ENCODE results near the gene PWWP2B. TPM values are rescaled to one million over a fixed set of nuclear protein-coding genes. Genes with fewer than 3 reads are reported as not detected.

The PWWP2B gene
- total and polyA plus RNA-seq, 2 experiments from 2014 or later, result 2.3 to 12.8 TPM

GRCh38 chr10:132425029-132425756, 28.2 kb downstream of the PWWP2B start (continued):
- TF ChIP-seq REST (IDR thresholded peaks at IDR 0.05; ENCODE audit: unreplicated experiment) (no peak), STAT1 (IDR thresholded peaks at IDR 0.05; ENCODE audit: unreplicated experiment) (no peak), ETS1 (IDR thresholded peaks at IDR 0.05) (no peak), NANOG (IDR thresholded peaks at IDR 0.05; ENCODE audit: borderline replicate concordance) (no peak)

DNA sequence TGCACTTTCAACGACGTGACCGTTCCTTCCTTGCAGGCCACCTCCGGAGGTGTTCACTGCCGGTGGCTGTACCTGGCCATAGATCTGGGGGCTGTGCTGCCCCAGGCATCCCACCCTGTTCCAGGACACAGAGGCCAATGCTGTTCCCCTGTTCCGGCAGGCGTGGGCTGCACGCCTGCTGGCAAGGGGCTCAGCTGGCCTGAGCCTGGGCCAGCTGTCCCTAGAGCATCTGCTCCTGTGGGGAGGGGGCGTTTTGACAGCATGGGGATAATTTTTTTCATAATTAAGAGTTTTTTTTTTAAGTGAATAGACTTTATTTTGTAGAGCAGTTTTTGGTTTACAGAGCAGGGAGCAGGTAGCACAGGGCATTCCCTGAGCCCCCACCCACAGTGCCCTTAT, 28.8 kb downstream of the PWWP2B start:
- H2AFZ ChIP-seq, result no peak overlapping the region
- Mint-ChIP-seq H3K27ac (no peak overlapping the region), H3K4me3 (no peak overlapping the region), H3K36me3 (ENCODE audit: low read depth) (no peaks in the 10 kb centered on the region; the same call in 2 of the 3 replicates), H3K27me3 (ENCODE audit: insufficient read depth, low read depth, poor library complexity) (peaks cover 6% of the 10 kb centered on the region), H3K4me1 (peaks cover 22% of the 10 kb centered on the region), H3K9me3 (no peaks in the 10 kb centered on the region; the same call in 2 of the 3 replicates)
- no peak overlapping the region for H3K4me2 ChIP-seq
- no peak overlapping the region for H3K27ac ChIP-seq (ENCODE audit: low read depth)
- H4K20me1 ChIP-seq (replicated peaks; ENCODE audit: insufficient read depth), result no peaks in the 10 kb centered on the region
- H3K9me2 ChIP-seq (ENCODE audit: insufficient read depth), result no peaks in the 10 kb centered on the region
- no peaks in the 10 kb centered on the region for H3K4me1 ChIP-seq (ENCODE audit: insufficient read depth)
- 0 out of 2 replicates have a peak, but pooled peaks cover 14% of the 10 kb centered on the region for H3F3A ChIP-seq (replicated peaks; ENCODE audit: low read depth)
- DNase-seq (ENCODE audit: low spot score), result no peak
- no peaks in the 10 kb centered on the region for H3K79me2 ChIP-seq (replicated peaks; ENCODE audit: insufficient read depth)
- no peak for ATAC-seq
- no peaks in the 10 kb centered on the region for H3K36me3 ChIP-seq (ENCODE audit: insufficient read depth)
- H3K4me3 ChIP-seq, result no peak overlapping the region
- H3K27me3 ChIP-seq (ENCODE audit: insufficient read depth), result no peaks in the 10 kb centered on the region
- TF ChIP-seq EZH2 (IDR thresholded peaks at IDR 0.05; ENCODE audit: low read depth, unreplicated experiment) (no peak), JUNB (IDR thresholded peaks at IDR 0.05; ENCODE audit: unreplicated experiment) (no peak), ETS1 (IDR thresholded peaks at IDR 0.05) (no peak), ZNF331 (CRISPR knock-in tag; IDR thresholded peaks at IDR 0.05; ENCODE audit: low read depth) (no peak), STAT1 (IDR thresholded peaks at IDR 0.05; ENCODE audit: unreplicated experiment) (no peak), EZH2phosphoT487 (IDR thresholded peaks at IDR 0.05; ENCODE audit: unreplicated experiment) (no peak)
- TF ChIP-seq, protein P1, sequence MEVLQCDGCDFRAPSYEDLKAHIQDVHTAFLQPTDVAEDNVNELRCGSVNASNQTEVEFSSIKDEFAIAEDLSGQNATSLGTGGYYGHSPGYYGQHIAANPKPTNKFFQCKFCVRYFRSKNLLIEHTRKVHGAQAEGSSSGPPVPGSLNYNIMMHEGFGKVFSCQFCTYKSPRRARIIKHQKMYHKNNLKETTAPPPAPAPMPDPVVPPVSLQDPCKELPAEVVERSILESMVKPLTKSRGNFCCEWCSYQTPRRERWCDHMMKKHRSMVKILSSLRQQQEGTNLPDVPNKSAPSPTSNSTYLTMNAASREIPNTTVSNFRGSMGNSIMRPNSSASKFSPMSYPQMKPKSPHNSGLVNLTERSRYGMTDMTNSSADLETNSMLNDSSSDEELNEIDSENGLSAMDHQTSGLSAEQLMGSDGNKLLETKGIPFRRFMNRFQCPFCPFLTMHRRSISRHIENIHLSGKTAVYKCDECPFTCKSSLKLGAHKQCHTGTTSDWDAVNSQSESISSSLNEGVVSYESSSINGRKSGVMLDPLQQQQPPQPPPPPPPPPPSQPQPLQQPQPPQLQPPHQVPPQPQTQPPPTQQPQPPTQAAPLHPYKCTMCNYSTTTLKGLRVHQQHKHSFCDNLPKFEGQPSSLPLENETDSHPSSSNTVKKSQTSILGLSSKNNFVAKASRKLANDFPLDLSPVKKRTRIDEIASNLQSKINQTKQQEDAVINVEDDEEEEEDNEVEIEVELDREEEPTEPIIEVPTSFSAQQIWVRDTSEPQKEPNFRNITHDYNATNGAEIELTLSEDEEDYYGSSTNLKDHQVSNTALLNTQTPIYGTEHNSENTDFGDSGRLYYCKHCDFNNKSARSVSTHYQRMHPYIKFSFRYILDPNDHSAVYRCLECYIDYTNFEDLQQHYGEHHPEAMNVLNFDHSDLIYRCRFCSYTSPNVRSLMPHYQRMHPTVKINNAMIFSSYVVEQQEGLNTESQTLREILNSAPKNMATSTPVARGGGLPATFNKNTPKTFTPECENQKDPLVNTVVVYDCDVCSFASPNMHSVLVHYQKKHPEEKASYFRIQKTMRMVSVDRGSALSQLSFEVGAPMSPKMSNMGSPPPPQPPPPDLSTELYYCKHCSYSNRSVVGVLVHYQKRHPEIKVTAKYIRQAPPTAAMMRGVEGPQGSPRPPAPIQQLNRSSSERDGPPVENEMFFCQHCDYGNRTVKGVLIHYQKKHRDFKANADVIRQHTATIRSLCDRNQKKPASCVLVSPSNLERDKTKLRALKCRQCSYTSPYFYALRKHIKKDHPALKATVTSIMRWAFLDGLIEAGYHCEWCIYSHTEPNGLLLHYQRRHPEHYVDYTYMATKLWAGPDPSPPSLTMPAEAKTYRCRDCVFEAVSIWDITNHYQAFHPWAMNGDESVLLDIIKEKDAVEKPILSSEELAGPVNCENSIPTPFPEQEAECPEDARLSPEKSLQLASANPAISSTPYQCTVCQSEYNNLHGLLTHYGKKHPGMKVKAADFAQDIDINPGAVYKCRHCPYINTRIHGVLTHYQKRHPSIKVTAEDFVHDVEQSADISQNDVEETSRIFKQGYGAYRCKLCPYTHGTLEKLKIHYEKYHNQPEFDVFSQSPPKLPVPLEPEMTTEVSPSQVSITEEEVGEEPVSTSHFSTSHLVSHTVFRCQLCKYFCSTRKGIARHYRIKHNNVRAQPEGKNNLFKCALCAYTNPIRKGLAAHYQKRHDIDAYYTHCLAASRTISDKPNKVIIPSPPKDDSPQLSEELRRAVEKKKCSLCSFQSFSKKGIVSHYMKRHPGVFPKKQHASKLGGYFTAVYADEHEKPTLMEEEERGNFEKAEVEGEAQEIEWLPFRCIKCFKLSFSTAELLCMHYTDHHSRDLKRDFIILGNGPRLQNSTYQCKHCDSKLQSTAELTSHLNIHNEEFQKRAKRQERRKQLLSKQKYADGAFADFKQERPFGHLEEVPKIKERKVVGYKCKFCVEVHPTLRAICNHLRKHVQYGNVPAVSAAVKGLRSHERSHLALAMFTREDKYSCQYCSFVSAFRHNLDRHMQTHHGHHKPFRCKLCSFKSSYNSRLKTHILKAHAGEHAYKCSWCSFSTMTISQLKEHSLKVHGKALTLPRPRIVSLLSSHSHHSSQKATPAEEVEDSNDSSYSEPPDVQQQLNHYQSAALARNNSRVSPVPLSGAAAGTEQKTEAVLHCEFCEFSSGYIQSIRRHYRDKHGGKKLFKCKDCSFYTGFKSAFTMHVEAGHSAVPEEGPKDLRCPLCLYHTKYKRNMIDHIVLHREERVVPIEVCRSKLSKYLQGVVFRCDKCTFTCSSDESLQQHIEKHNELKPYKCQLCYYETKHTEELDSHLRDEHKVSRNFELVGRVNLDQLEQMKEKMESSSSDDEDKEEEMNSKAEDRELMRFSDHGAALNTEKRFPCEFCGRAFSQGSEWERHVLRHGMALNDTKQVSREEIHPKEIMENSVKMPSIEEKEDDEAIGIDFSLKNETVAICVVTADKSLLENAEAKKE (CRISPR knock-in tag; IDR thresholded peaks at IDR 0.05), result no peak
- TF ChIP-seq, protein P2, sequence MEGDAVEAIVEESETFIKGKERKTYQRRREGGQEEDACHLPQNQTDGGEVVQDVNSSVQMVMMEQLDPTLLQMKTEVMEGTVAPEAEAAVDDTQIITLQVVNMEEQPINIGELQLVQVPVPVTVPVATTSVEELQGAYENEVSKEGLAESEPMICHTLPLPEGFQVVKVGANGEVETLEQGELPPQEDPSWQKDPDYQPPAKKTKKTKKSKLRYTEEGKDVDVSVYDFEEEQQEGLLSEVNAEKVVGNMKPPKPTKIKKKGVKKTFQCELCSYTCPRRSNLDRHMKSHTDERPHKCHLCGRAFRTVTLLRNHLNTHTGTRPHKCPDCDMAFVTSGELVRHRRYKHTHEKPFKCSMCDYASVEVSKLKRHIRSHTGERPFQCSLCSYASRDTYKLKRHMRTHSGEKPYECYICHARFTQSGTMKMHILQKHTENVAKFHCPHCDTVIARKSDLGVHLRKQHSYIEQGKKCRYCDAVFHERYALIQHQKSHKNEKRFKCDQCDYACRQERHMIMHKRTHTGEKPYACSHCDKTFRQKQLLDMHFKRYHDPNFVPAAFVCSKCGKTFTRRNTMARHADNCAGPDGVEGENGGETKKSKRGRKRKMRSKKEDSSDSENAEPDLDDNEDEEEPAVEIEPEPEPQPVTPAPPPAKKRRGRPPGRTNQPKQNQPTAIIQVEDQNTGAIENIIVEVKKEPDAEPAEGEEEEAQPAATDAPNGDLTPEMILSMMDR (conservative IDR thresholded peaks at IDR 0.05; ENCODE audit: low read depth in 2 of 2), result no peak
